ENCODE data around the gene CLCN3. TPM values are rescaled to one million over a fixed set of nuclear protein-coding genes. Genes with fewer than 3 reads are reported as not detected.
A peak's percentile ranks its signal among the peaks of the same experiment; 100 is the strongest.

The CLCN3 gene
- total and polyA plus RNA-seq, 4 donors = 9.5 to 58.6 (median 22.5) TPM

- H3K4me1 ChIP-seq (ENCODE audit: control insufficient read depth in 4 of 4, insufficient read depth in 4 of 4, low read length in 3 of 4) = peaks cover 4 to 20% (median 13%) of the 10 kb centered on the region in 4 donors
- no peaks in the 10 kb centered on the region for H3K9me3 ChIP-seq (ENCODE audit: control insufficient read depth in 4 of 4, low read length in 3 of 4)
- H3K27me3 ChIP-seq (ENCODE audit: control insufficient read depth in 4 of 4, insufficient read depth in 4 of 4, low read length in 3 of 4) = no peaks in the 10 kb centered on the region
- TF ChIP-seq CTCF (IDR thresholded peaks at IDR 0.05; ENCODE audit: low read depth, low read length, missing input control) (no peak), HNF4A (conservative IDR thresholded peaks at IDR 0.05) (peak in 1 of 2 donors; percentile 38), RAD21 (IDR thresholded peaks at IDR 0.05) (peak; percentile 28 to 46), YY1 (IDR thresholded peaks at IDR 0.05) (peak; percentile 90), JUND (IDR thresholded peaks at IDR 0.05) (peak in 1 of 2 donors; percentile 30), GABPA (IDR thresholded peaks at IDR 0.05 in 1 of 2, conservative IDR thresholded peaks at IDR 0.05 in 1 of 2) (peak; percentile 26 to 83), EGR1 (IDR thresholded peaks at IDR 0.05; ENCODE audit: low read depth in 2 of 2) (peak; percentile 69 to 81), HNF4G (IDR thresholded peaks at IDR 0.05) (no peak), FOXA2 (IDR thresholded peaks at IDR 0.05) (no peak), TAF1 (conservative IDR thresholded peaks at IDR 0.05) (peak; percentile 10), ZBTB33 (IDR thresholded peaks at IDR 0.05) (peak; percentile 51), SP1 (IDR thresholded peaks at IDR 0.05) (peak; percentile 75), RXRA (IDR thresholded peaks at IDR 0.05) (peak; percentile 80 to 87), FOXA1 (IDR thresholded peaks at IDR 0.05) (peak; percentile 50), NR2F2 (IDR thresholded peaks at IDR 0.05) (peak; percentile 14)
- TF ChIP-seq, protein P1, sequence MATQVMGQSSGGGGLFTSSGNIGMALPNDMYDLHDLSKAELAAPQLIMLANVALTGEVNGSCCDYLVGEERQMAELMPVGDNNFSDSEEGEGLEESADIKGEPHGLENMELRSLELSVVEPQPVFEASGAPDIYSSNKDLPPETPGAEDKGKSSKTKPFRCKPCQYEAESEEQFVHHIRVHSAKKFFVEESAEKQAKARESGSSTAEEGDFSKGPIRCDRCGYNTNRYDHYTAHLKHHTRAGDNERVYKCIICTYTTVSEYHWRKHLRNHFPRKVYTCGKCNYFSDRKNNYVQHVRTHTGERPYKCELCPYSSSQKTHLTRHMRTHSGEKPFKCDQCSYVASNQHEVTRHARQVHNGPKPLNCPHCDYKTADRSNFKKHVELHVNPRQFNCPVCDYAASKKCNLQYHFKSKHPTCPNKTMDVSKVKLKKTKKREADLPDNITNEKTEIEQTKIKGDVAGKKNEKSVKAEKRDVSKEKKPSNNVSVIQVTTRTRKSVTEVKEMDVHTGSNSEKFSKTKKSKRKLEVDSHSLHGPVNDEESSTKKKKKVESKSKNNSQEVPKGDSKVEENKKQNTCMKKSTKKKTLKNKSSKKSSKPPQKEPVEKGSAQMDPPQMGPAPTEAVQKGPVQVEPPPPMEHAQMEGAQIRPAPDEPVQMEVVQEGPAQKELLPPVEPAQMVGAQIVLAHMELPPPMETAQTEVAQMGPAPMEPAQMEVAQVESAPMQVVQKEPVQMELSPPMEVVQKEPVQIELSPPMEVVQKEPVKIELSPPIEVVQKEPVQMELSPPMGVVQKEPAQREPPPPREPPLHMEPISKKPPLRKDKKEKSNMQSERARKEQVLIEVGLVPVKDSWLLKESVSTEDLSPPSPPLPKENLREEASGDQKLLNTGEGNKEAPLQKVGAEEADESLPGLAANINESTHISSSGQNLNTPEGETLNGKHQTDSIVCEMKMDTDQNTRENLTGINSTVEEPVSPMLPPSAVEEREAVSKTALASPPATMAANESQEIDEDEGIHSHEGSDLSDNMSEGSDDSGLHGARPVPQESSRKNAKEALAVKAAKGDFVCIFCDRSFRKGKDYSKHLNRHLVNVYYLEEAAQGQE (IDR thresholded peaks at IDR 0.05) = peak; percentile 73
- TF ChIP-seq, protein P2, sequence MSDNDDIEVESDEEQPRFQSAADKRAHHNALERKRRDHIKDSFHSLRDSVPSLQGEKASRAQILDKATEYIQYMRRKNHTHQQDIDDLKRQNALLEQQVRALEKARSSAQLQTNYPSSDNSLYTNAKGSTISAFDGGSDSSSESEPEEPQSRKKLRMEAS (IDR thresholded peaks at IDR 0.05) = peak; percentile 78
- TF ChIP-seq, protein P3, sequence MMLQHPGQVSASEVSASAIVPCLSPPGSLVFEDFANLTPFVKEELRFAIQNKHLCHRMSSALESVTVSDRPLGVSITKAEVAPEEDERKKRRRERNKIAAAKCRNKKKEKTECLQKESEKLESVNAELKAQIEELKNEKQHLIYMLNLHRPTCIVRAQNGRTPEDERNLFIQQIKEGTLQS (IDR thresholded peaks at IDR 0.05) = no peak
- H3K9ac ChIP-seq (ENCODE audit: low read depth in 1 of 2, low read length in 2 of 2) = peak within 1 kb of the TSS; percentile 67 to 79
- DNase-seq (ENCODE audit: low spot score) = peak; percentile 98
- H3K27ac ChIP-seq (ENCODE audit: low read depth in 1 of 2, low read length in 2 of 2) = peak within 1 kb of the TSS; percentile 69 to 92
- WGBS = under 1% methylated on average over 46 of the region's 46 CpGs
- peaks cover 0 to 4% (median 1%) of the 10 kb centered on the region in 4 donors for H3K36me3 ChIP-seq (ENCODE audit: control insufficient read depth in 4 of 4, insufficient read depth in 3 of 4, low read depth in 1 of 4, low read length in 3 of 4)
- peak within 1 kb of the TSS; percentile 80 to 98 (median 87) for H3K4me3 ChIP-seq (ENCODE audit: low read depth in 1 of 3, low read length in 3 of 3)
These were observed 137.3 kb downstream of the CLCN3 start, which contains the start of gene HPF1 for GRCh38 chr4:169757575-169758184. TSS of gene HPF1 (minus strand) at chr4:169757944. CDS start at chr4:169757877, 67 bp downstream.
